ENCODE results near the gene UBA52. TPM values are rescaled to one million over a fixed set of nuclear protein-coding genes. Genes with fewer than 3 reads are reported as not detected.
A peak's percentile ranks its signal among the peaks of the same experiment; 100 is the strongest.

The UBA52 gene
- total and polyA plus RNA-seq, 10 of the 15 experiments (the other 5 are each of a cell fraction or from before 2014, with no cell fraction given): 1,131 to 2,392 (median 1,645) TPM

DNA sequence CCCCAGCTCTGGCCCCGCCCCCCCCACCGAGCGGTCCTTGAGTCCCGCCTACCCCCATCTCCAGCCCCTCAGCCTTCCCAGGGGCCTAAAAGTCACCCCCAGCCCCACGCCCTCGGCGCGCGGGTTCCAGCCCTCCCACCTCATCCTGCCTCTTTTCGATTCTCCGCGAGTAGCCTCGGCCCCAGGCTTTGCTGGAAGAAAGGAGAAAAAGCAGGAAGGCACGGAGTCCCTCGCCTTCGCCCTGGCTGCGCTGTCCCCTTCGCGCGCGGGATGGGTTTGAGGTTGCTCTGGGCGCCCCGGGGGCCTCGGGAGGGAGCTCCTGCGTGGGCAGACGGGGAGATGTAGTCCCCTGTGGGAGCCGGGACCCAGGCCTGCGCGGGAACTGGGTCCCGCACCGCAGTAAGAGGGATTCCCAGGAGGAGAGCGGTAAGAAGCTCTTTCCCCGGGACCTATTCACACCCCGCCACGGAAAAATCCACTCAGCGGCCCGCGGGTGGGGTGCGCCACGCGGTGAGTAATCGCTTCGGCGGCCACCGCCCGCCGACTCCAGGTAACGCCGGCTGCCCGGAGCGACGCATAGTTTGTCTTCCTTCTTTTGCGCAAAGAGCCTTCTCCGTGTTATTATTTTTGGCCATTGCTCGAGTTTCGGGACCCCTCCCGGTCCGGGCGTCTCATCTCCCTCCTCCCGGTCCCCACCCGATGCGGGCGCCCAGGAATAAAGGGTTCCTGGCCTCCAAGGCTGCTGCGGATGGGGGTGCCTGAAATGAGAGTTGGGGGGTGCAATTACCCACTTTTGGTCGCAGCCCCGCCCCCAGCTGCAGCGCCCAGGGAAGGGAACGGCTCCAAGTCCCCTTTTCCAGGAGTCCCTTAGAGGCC lies 35.8 kb downstream of the UBA52 start:
- Histone ChIP-seq H2AFZ (ENCODE audit: control insufficient read depth, low read depth, low read length) (no peak overlapping the region), H3K27me3 (replicated peaks in 1 of 2; ENCODE audit: control insufficient read depth in 2 of 2, insufficient read depth in 2 of 2, low read length in 1 of 2) (peaks cover 29 to 33% of the 10 kb centered on the region in 2 experiments), H4K20me1 (ENCODE audit: control insufficient read depth, insufficient read depth) (no peaks in the 10 kb centered on the region; the same call in none of the 2 replicates), H3K9me3 (replicated peaks; ENCODE audit: control insufficient read depth, insufficient read depth, low read length) (no peaks in the 10 kb centered on the region), H3K79me2 (ENCODE audit: control insufficient read depth, insufficient read depth, low read length) (no peaks in the 10 kb centered on the region), H3K27ac (ENCODE audit: control insufficient read depth, insufficient read depth) (no peak overlapping the region), H3K4me2 (ENCODE audit: control insufficient read depth, insufficient read depth) (no peak overlapping the region), H3K36me3 (ENCODE audit: control insufficient read depth in 2 of 2, insufficient read depth in 2 of 2, low read length in 1 of 2) (no peaks in the 10 kb centered on the region), H3K9ac (ENCODE audit: control insufficient read depth, insufficient read depth, low read length) (no peak overlapping the region), H3K4me3 (no peak overlapping the region), H3K4me1 (ENCODE audit: control insufficient read depth, insufficient read depth, low read length) (no peaks in the 10 kb centered on the region)
- BruUV-seq (replicated peaks): no TSS peak
- FAIRE-seq (no peak), ATAC-seq (no peak), DNase-seq (ENCODE audit: low read depth, low spot score) (no peak)
- ChIA-PET CTCF (interaction anchor here (0.7 kb wide), 1 partner anchor 96 kb away, joined by 3 read pairs; no protein-coding TSS in a partner anchor), POLR2A (no interaction called here), SMC1A (ENCODE audit: uncharacterized antibody, unreplicated experiment) (no interaction called here), RAD21 (ENCODE audit: unreplicated experiment) (no interaction called here)
- TF ChIP-seq YY1 (IDR thresholded peaks at IDR 0.05; ENCODE audit: low read depth, low read length) (no peak), RAD21 (IDR thresholded peaks at IDR 0.05; ENCODE audit: insufficient read depth, low read depth, low read length) (no peak), ETV6 (conservative IDR thresholded peaks at IDR 0.05 in 1 of 2, IDR thresholded peaks at IDR 0.05 in 1 of 2; ENCODE audit: borderline replicate concordance in 1 of 2, low read depth in 1 of 2) (no peak), NR2C2 (IDR thresholded peaks at IDR 0.05; ENCODE audit: borderline replicate concordance, control insufficient read depth, insufficient read length, low read depth) (no peak), SUZ12 (IDR thresholded peaks at IDR 0.05; ENCODE audit: unreplicated experiment) (peak; percentile 38), ZNF274 (IDR thresholded peaks at IDR 0.05; ENCODE audit: insufficient read depth, insufficient read length) (no peak)
- TF ChIP-seq, protein P1, sequence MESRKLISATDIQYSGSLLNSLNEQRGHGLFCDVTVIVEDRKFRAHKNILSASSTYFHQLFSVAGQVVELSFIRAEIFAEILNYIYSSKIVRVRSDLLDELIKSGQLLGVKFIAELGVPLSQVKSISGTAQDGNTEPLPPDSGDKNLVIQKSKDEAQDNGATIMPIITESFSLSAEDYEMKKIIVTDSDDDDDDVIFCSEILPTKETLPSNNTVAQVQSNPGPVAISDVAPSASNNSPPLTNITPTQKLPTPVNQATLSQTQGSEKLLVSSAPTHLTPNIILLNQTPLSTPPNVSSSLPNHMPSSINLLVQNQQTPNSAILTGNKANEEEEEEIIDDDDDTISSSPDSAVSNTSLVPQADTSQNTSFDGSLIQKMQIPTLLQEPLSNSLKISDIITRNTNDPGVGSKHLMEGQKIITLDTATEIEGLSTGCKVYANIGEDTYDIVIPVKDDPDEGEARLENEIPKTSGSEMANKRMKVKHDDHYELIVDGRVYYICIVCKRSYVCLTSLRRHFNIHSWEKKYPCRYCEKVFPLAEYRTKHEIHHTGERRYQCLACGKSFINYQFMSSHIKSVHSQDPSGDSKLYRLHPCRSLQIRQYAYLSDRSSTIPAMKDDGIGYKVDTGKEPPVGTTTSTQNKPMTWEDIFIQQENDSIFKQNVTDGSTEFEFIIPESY (IDR thresholded peaks at IDR 0.05): no peak
- intact Hi-C loops (cut with micrococcal nuclease; ENCODE audit: unreplicated experiment): no loop called here
- in situ Hi-C loops (cut with MboI): no loop called here
- WGBS (ENCODE audit: insufficient coverage, insufficient replicate concordance, low lambda C conversion rate, missing lambda C conversion rate): 5% methylated on average over 57 of the region's 68 CpGs
